Posterior cingulate gyrus (tissue), 11 donors: Measurements from ENCODE around the gene PLD5.
A peak's percentile ranks its signal among the peaks of the same experiment; 100 is the strongest.
"Not testable (repeated sequence)": the region's sequence is repeated elsewhere in the genome, so short reads cannot be mapped to it uniquely, and the experiment has no call there.

Source experiments
- DNase-seq, 10 donors: peaks; one replicate each; pipeline versions ENCODE4 v3.0.0 to v3.0.0-alpha.2; 2020 to 2021; ENCODE audit warnings: mixed read lengths in 3 of 10
- intact Hi-C: fragments of 100-400 bp; cut with DNase I; formaldehyde crosslinking; loops from one replicate; pipeline ENCODE4 v1.15.1; 2023

The PLD5 gene

GRCh38 chr1:242308681-242309080 lies 215.8 kb downstream of the PLD5 start:
- DNase-seq, intact Hi-C loops: not testable (repeated sequence)

DNA sequence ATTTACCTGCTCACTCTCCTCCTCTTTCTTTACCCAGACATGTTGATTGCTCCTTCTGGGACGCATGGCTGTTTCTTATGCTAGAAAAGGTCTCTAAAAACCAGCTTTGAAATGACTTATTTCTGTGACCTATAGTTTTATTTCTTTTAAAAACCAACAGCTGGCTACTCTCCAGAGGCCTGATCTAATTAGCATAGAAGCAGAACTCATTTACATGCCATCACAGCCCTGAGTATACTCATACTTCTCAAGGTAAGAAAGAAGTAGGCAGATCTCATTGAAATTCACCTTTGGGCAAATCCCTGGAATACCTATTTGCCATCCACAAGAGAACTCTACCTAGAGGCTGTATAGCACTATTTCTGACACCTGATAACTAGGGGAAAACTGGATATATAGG lies 230.7 kb downstream of the PLD5 start:
- intact Hi-C loops, DNase-seq: not testable (repeated sequence)

DNA sequence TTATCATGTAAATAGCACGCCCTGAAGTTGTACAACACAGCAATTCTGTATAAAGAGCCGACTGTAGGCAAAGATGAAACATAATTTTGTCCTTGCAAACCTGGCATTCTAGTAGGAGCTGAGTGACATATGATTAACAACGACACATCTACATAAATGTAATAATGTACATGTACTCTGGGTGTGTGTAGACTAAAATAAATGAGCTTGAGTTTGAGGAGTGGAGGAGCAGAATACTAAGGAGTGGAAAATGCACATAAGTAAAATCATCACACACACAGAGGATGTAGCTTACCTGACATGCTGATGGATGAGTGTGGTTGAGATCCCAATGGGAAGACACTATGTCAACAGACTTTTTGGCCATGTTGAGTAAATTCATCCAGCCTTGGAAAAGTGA lies 236.4 kb downstream of the PLD5 start:
- intact Hi-C loops, DNase-seq: not testable (repeated sequence)

DNA sequence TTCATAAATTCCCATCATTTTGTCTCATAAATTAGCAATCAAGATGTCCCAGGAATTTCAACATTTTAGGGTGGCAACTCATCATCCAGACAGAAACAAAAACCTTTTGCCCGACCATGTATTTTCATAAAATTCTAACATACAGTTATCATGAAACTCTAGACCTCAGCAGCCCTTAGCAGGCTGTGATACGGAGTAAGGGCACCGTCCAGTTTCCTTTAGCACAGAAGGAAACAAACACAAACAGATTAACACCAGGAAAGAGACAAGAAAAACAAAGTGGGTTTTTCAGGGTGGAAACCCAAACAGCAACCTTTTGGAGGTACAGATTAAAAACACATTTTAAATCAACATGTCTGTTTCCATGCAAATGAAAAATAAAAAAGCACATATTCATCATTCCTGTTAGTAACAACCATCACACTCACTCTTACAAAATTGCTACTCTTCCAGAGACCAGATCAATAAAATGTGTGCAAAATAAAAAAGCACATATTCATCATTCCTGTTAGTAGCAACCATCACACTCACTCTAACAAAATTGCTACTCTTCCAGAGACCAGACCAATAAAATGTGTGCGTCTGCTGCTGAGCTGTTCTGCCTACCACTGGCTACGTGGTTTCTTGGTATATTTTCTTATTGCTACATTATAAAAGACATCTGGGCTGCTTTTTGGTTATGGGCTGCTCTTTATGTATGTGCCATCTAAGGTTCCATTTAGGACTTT lies 241.6 kb downstream of the PLD5 start:
- DNase-seq, intact Hi-C loops: not testable (repeated sequence)

- intact Hi-C loops, DNase-seq: not testable (repeated sequence)
Measured at GRCh38 chr1:242278406-242278805, 246.1 kb downstream of the PLD5 start.

DNA sequence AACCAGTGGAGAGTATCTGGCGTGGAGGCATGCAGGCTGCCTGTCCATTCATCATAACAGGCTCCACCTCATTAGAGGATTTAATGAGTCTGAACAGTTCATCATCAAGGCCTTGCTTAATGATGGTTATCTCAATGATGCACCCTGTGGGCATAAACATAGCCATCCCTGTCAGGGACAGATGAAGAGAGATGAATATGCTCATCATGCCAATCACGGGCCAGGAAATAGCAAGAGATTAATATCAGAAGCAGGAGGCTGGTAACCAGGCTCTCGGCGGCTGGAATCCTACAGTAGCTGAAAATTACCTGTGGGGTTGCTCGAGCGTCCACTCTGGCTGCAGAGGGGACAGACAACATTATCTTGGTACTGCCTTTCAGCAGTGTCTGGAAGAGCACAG lies 247.7 kb downstream of the PLD5 start:
- not testable (repeated sequence) for DNase-seq

DNA sequence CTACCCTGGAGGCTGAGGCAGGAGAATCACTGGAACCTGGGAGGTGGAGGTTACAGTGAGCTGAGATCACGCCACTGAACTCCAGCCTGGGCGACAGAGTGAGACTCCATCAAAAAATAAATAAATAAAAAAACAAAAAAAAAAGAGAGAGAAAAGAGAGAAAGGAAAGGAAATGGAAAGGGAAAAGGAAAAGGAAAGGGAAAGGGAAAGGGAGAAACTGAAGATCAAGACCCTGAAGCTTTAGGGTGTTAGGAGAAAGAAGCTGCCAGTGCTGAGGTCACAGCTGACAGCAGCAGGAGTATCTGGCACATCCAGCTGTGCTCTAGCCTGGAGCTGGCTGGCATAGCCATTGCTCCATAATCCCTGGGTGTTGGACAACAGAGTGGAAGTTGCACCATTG lies 257.5 kb downstream of the PLD5 start:
- DNase-seq, intact Hi-C loops: not testable (repeated sequence)

More for the DNA sequence above, 247.7 kb downstream of the PLD5 start:
- intact Hi-C loops = not testable (repeated sequence)

GRCh38 chr1:242264419-242264818 lies 260.1 kb downstream of the PLD5 start:
- DNase-seq, intact Hi-C loops: not testable (repeated sequence)

- DNase-seq = peak; percentile 23 to 92 (median 48)
- intact Hi-C loops = no loop called here
Measured at GRCh38 chr1:242245255-242245654, 279.2 kb downstream of the PLD5 start.

GRCh38 chr1:242243472-242243871 lies 281.0 kb downstream of the PLD5 start:
- peak in 1 of 10 donors; percentile 20 for DNase-seq
- intact Hi-C loops = no loop called here

GRCh38 chr1:242242983-242243382 lies 281.5 kb downstream of the PLD5 start:
- intact Hi-C loops = no loop called here
- peak in 5 of 10 donors; percentile 10 to 84 (median 38) for DNase-seq

GRCh38 chr1:242241936-242242335 lies 282.6 kb downstream of the PLD5 start:
- DNase-seq = no peak
- intact Hi-C loops = no loop called here

DNA sequence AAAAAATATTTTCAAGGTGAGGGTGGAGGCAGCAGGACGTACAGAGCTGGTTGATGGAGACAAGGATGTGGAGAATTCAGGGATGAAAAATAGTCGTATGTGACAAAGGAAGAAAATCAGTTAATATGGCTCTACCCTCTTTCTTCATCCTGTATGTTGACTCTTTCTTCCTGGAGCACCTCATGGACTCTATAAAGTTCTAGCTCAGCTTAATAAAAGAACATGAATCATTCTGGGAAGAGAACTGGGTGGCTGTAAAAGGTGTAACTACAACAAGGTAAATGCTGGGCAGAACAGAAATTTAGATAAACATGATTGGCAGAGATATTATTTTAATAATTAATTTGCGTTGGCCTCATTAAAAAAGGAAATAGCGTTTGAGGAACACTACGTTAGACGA lies 283.8 kb downstream of the PLD5 start:
- no peak for DNase-seq
- intact Hi-C loops = no loop called here

DNA sequence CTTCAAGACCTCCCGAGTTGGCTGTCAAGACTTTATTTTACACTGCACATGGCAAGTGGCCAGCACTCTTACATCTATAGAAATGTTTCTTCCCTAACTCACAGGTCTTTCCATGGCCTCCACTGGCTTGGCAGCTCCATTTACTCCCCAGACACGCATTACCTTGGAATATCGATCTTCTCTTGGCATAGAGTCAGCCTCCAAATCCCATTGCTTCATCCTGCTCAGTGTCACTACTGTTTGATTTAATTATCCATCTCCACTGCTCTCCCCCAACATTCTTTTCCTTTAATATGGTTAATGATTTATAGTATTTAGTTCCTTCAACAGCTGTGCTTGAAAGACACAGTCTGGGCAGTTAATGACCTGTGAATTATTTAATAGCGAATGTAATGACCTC lies 284.4 kb downstream of the PLD5 start:
- intact Hi-C loops = no loop called here
- no peak for DNase-seq

GRCh38 chr1:242239398-242239797 lies 285.1 kb downstream of the PLD5 start:
- intact Hi-C loops = no loop called here
- no peak for DNase-seq

- intact Hi-C loops = no loop called here
- no peak for DNase-seq
Measured at GRCh38 chr1:242237051-242237450, 287.4 kb downstream of the PLD5 start.

DNA sequence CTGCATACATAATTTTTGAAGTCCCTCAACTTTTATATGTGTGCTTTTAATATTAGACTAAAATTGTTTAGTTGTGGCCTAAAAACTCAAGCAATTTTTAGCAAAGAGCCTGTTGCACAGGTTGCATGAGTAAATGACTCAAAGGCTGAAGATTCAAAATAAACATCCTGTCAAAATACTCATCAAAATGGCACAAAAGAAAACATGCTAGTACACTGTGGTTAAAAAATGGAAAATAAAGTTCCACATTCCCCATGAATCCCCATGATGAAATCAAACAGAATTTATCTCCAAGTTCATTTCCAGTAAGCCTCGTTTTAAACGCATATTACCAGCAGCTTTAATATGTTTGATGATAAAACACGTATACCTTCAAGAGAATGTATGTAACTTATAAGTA lies 295.5 kb downstream of the PLD5 start:
- DNase-seq = no peak
- intact Hi-C loops = no loop called here

DNA sequence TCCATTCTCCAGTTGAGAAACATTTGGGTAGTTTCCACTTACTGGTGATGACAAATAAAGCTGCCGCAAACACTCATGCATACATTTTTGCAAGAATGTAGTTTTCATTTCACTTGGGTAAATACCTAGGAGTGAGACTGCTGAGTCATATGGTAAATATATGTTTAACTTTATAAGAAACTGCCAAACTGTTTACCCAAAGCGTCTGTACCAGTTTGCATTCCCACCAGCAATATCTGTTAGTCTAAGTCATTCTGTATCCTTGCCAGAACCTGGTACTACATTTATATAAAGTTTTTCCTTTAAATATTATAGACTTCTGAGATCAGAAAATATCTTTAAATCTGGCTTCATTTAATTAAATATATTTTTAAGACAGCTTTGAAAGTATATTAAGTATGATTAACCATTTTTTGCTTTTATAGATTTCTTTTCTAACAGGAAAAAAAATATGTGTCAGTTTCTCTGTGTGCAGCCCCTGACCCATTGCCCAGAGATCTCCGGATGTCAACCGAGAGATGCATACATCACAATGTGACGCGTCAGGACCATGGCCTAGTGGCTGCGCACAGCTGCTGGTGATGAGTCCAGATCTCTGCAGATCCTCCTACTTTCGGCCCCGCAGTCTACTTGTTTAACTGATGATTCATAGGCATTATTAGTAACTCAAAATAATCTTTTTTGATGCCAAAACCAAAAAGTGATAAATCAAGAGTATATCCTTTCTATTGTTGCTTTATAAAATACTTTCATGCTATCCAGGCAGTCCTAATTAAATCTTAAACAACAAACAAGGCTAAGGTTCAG lies 298.5 kb downstream of the PLD5 start:
- DNase-seq = no peak
- intact Hi-C loops = no loop called here

DNA sequence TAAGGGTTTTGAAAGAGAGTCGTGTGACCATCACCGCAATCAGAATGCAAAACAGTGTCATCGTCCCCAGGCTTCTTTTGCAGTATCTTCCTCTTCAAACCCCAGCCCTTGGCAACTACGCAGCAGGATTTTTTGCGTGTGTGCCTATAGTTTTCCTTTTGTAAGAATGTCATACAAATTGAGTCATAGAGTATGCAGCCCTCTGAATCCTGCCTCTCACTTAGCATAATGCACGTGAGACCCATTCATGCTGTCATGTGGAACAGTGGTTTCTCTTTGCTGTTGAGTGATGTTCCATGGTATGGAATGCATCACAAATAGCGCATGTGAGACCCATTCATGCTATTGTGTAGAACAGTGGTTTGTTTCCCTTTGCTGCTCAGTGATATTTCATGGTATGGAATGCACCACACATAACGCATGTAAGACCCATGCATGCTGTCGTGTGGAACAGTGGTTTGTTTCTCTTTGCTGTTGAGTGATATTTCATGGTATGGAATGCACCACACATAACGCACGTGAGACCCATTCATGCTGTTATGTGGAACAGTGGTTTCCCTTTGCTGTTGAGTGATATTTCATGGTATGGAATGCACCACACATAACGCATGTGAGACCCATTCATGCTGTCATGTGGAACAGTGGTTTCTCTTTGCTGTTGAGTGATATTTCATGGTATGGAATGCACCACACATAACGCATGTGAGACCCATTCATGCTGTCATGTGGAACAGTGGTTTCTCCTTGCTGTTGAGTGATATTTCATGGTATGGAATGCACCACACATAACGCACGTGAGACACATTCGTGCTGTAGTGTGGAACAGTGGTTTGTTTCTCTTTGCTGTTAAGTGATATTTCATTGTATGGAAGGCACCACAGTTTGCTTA lies 299.4 kb downstream of the PLD5 start:
- DNase-seq, intact Hi-C loops: not testable (repeated sequence)

DNA sequence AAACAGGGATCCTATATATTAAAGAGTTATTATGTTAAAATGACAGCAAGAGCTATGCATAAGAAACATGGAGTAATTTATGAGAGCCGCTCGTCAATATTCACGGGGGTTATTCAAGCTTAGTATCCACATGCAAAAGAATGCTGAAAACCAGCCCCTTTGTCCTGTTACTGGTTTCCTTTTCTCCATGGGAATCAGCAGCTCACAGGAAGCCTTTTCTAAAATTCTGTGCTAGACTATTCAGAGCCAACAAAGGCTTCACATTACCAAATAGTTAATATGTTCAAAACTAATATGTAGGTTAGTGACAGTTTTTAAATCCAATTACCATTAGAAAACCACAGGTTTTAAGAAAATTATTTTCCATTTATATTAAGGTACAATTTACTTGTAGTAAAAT lies 300.0 kb downstream of the PLD5 start:
- intact Hi-C loops = no loop called here
- DNase-seq = no peak

- peak in 1 of 10 donors; percentile 74 for DNase-seq
- intact Hi-C loops = no loop called here
Measured at GRCh38 chr1:242219905-242220304, 304.6 kb downstream of the PLD5 start.
